Renal pelvis (tissue), 3 donors: ENCODE data around the gene ZNF711. TPM values are rescaled to one million over a fixed set of nuclear protein-coding genes. Genes with fewer than 3 reads are reported as not detected.

Experiments used
- polyA plus RNA-seq, 3 donors: library from polyadenylated mRNA; unstranded; fragments of 120-200 nt; gene quantifications; one replicate each; pipeline ENCODE4 v1.2.1, GENCODE V29; 2013; ENCODE audit not compliant: insufficient read length in 3 of 3

Gene ZNF711
- polyA plus RNA-seq, 3 donors, result 65.9 to 75.4 (median 74.8) TPM

Other genes starting within 250 kb of the ZNF711 start
- gene APOOL, start 240.1 kb upstream of the ZNF711 start, polyA plus RNA-seq, result 10 to 100 TPM; 18.3 to 26.9 (median 19.7) TPM
- under 1 TPM; 0.60 to 0.92 (median 0.61) TPM for gene SATL1, start 212 bp upstream of the ZNF711 start, polyA plus RNA-seq
- gene POF1B, start 135.7 kb downstream of the ZNF711 start, polyA plus RNA-seq, result under 1 TPM; 0.43 to 0.93 (median 0.44) TPM